Left renal pelvis (tissue), 4 donors: ENCODE data around the gene TNFRSF19. TPM values are rescaled to one million over a fixed set of nuclear protein-coding genes. Genes with fewer than 3 reads are reported as not detected.
A peak's percentile ranks its signal among the peaks of the same experiment; 100 is the strongest.
"Not testable (repeated sequence)": the region's sequence is repeated elsewhere in the genome, so short reads cannot be mapped to it uniquely, and the experiment has no call there.

Experiments
- DNase-seq, 4 donors: peaks; one replicate each; pipeline ENCODE4 v3.0.0-alpha.2; 2013; ENCODE audit warnings: low read depth in 4 of 4, low spot score in 3 of 4
- polyA plus RNA-seq, 4 donors: library from polyadenylated mRNA; unstranded; fragments of 120-200 nt; gene quantifications; one replicate each; pipeline ENCODE4 v1.2.1, GENCODE V29; 2013; ENCODE audit not compliant: insufficient read length in 4 of 4

The TNFRSF19 gene
- polyA plus RNA-seq: 10 to 100 TPM; 28.8 to 56.4 (median 50.9) TPM

GRCh38 chr13:23570099-23570920 is at the start of gene TNFRSF19:
Gene TNFRSF19, plus strand, starts transcription at chr13:23570412. Its CDS starts 19,772 bp downstream, at chr13:23590184.
- DNase-seq: peak; percentile 62 to 80 (median 68)

DNA sequence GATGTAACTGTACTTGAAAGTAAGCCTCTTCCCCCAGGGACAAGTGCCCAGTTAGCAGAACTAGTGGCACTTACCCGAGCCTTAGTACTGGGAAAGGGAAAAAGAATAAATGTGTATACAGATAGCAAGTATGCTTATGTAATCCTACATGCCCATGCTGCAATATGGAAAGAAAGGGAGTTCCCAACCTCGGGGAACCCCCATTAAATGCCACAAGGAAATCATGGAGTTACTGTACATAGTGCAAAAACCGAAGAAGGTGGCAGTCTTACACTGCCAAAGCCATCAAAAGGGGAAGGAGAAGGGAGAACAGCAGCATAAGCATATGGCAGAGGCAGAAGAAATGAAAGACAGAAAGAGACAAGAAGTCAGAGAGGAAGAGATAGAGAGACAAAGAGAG is 40.3 kb upstream of the TNFRSF19 start:
- not testable (repeated sequence) for DNase-seq

GRCh38 chr13:23531446-23531845 is 38.8 kb upstream of the TNFRSF19 start:
- DNase-seq: no peak

- no peak for DNase-seq
These were observed 36.1 kb upstream of the TNFRSF19 start for GRCh38 chr13:23534090-23534489.

DNA sequence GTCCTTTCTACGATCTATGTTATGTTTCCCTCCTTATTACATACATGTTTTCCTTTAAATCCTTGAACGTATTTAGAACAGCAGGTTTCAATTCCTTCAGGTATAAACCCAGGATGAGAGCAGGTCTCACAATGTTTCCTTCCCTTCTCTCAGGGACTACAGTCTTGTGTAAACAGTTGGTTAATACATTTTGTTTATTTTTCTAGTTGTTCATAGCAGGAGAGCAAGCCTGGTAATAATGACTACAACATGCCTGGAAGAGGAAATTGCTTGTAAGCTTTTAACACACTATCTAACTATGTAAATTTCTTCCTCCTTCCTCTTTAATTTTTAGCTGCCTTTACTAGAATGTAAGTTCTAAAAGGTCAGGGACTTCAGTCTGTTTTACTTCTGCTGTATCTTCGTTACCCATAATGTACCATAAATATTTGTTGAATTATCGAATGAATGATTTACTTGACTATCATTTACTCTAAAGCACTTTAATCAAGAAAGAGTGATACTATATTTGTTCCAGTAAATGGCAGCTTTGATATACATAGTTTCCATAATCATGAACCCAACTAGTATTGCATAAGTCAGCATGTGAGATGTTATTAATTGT is 28.9 kb upstream of the TNFRSF19 start:
- no peak for DNase-seq

DNA sequence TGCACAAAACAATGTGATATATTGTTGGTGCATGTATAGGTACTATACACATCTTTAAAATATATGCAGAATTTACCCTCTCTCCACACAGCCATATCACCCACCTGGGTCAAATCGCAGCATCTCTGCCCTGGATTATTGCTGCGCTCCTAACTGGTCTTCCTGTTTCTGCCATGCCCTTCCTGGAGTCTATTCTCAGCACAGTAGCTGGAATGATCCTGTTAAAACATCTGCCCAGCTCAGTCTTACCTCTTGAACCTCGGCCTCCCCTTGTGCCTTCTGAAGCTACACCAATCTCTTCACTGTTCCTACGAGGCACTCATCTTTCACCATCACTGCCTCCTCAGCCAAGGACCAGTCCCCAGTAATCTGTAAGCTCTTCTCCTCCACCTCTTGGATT is 25.5 kb upstream of the TNFRSF19 start:
- DNase-seq: no peak

GRCh38 chr13:23547000-23547590 is 23.1 kb upstream of the TNFRSF19 start:
- DNase-seq: peak in 1 of 4 donors; percentile 22

DNA sequence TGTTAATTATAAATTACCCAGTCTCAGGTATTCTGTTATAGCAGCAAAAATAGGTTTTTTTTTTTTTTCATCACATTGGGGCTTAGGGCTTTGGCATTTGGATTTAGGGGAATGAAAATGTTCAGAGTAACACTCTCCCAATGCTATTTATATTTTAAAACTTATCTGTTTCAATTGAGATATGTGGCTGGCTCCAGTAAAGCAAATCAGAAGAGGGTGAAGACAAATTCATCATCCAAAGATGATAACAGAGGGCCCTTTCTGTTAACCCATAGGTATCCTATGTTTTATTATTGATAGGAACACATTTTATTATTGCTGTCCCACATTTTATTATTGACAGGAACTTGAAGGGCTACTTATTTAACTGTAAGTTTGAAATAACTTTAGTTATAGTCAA is 20.5 kb upstream of the TNFRSF19 start:
- DNase-seq: no peak

GRCh38 chr13:23550163-23550562 is 20.0 kb upstream of the TNFRSF19 start:
- no peak for DNase-seq

DNA sequence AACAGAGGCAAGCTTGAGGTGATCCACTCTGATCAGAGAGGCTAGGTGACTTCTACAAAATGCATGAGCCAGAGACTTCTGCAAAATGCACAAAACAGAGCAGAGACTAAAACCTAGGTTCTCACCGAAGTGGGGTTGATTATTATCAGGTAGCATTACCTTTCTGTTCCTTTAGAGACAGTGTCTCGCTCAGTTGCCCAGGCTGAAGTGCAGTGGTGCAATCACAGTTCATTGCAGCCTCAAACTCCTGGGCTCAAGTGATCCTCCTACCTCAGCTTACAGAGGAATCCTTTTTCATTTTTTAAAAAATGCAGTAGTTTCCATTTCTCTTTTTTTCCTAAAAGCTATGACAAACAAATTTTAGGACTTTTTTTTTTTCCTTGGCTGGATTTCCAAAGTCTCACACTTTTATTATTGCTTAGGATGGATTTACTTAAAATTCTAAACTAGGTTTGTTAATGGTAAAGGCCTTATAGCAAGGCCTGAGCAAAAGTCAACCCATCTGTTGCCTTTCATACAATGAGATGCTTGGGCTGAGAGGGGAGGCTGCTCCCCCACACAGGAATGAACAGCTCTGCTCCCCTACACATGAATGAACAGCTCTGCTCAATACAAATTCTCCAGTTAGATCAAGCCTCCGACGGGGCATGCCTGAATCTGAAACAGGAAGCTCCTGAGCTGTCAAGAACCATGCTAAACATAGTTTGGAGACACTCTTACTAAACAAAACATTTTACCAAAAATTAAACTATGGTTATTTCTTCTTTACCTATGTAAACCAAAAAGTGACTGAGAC is 18.8 kb upstream of the TNFRSF19 start:
- DNase-seq: no peak

GRCh38 chr13:23552171-23552570 is 18.0 kb upstream of the TNFRSF19 start:
- no peak for DNase-seq

DNA sequence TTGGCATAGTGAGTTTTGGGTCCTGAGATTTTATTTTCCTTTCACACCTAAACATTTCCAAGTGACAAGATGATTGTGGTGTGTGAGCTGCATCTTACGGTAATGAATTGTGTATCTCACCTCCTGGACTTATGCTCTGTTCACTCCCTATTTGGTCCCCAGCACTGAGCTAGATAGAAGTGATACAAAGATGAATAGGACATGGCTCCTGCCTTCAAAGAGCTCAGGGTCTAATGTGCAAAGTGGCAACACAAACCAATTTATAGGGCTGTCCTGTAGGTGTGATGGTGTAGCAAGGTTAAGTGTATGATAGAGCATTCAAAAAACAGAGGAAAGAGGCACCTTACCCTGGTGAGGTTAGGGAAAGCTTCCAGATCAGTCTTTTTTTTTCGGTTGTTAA is 17.6 kb upstream of the TNFRSF19 start:
- no peak for DNase-seq

DNA sequence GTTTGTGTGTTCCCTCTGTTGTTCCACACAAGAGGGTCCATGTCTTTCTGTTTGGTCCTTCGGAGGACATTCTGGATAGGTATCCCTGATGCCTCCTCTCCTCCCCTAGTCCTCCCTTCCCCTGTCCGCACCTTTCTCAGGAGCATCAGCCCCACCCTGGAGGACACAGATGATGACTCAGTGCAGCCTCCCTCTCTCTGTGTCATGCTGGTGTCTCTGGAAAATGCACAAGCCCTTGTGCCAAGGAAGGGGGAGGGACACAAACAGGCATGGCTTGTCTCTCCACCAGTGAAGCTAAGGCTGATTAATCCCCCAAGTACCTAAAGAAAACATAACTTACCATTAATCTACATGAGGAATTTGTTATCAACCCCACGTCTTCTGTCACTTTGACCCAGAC is 16.2 kb upstream of the TNFRSF19 start:
- no peak for DNase-seq

- DNase-seq: no peak
These were observed 13.2 kb upstream of the TNFRSF19 start for GRCh38 chr13:23557043-23557442.

DNA sequence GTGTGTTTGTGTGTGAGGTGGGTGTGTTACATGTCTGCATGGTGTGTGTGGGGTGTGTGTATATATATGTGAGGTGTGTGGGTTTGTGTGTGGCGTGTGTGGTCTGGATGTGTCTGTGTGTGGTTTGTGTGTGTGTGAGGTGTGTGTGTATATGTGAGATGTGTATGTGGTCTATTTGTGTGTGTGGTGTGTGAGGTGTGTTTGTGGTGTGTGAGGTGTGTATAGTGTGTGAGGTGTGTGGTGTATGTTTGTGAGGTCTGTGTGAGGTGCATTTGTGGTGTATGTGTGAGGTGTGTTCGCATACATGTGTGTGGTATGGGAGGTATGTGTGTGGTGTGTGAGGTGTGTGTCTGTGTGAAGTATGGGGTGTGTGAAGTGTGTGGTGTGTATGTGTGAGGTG is 12.5 kb upstream of the TNFRSF19 start:
- DNase-seq: no peak

DNA sequence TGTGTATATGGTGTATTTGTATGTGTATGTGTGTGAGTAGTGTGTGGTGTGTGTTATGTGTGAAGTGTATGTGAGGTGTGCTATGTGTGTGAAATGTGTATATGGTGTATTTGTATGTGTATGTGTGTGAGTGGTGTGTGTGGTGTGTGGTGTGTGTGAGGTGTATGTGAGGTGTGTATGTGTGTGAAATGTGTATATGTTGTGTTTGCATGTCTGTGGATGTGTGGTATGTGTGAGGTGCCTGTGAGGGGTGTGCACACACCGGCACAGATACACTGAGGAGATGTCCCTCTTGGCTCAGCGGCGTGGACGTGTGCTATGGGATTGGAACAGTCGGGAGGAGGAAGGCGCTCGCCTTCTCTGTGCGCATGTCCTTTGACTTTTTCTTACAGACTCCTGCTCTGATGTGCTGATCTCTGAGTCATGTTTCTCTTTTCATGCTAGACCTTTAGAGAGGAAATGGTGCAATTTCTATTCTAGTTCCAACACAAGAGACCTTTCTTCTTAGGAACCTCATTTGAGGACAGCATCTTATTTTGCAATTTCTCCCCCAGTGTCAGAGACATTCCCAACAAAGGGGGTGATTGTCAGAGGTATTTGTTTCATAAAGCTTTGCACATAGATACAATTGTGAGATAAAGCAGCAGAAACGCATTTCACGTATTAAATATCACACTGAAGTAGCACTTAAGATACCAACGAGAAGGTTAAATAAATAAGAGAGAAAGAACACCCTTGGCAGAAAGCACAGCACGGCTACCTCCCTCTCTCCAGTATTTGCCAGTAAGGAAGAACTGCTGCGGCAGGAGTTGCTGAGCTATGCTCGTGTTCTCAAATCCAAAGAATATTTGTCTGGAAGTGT is 11.3 kb upstream of the TNFRSF19 start:
- DNase-seq: no peak

GRCh38 chr13:23560571-23561089 is 9.6 kb upstream of the TNFRSF19 start:
- no peak for DNase-seq

DNA sequence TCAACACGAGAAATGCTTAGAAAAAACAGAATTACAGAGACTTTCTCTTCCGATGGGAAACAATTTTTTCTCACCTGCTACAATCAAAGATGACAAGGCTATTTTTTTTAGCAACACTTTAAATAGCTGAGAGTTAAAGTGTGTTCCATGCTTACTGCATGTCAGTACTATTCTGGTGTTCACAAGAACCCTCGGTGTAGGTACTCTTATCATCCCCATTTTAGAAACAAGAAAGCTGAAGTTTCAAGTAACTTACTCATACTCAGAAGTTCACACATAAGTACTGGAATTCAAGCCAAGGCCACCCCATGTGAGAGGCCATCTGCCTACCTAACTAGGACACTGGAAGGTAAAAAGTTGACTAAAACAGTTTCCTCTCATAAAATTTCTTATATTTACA is 9.0 kb upstream of the TNFRSF19 start:
- DNase-seq: no peak

DNA sequence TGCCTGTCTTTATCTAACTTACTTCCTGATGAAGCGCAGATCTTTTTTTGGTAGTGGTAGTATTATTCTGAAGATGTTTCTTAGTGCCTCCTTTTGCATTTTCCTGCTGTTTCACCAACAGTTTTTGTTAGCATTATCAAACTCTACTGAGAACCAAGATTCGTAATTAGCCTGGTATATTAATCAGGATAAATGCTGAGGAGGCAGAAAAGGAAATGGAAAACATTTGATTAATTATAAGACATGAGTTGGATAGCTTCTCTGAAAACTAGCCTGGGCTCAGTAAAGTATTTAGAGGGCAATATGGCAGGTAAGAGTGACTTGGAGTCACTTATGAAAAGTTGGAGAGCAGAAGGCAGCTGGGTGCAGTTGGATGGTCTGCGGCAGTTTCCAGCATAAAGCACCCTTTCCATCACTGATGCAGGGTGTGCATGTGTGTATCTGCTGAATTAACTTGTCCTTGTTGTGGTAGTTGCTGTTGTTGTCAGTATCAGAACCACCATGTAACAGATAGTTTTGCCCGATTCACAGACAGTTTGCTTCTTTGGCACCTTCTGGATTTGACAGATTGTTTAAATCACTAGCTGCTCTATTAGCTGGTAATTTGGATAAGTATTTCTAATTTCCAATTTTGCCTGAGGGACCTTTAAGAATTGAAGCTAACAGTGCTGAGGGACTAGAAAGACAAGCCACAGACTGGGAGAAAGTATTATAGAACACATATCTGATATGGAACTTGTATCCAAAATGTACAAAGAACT is 6.9 kb upstream of the TNFRSF19 start:
- no peak for DNase-seq
